HepG2 (cell line): Measurements from ENCODE around the gene PROX2. TPM values are rescaled to one million over a fixed set of nuclear protein-coding genes. Genes with fewer than 3 reads are reported as not detected.

Experiments used
- ARHGAP35 ChIP-seq: sonication (generic); formaldehyde crosslinking; IDR thresholded peaks from 2 replicates; pipeline ENCODE4 v1.9.0; 2022; ENCODE audit warnings: mild to moderate bottlenecking, inconsistent platforms, moderate library complexity, missing genetic modification reagents, borderline replicate concordance
- ARID3A ChIP-seq: IDR thresholded peaks from 2 replicates; pipeline ENCODE4 v1.6.1; 2012; ENCODE audit warnings: low read depth, low read length, improper control_type of control experiment
- ATRX ChIP-seq: sonication (generic); formaldehyde crosslinking; IDR thresholded peaks from 2 replicates; pipeline ENCODE4 v1.4.0; 2020; ENCODE audit warnings: missing genetic modification reagents, borderline replicate concordance
- ELK4 ChIP-seq: sonication (generic); formaldehyde crosslinking; IDR thresholded peaks from 2 replicates; pipeline ENCODE4 v1.9.0; 2021; ENCODE audit warnings: missing genetic modification reagents, borderline replicate concordance
- LRRFIP1 ChIP-seq: sonication (generic); formaldehyde crosslinking; conservative IDR thresholded peaks from 2 replicates; pipeline ENCODE4 v1.4.0; 2020; ENCODE audit warnings: missing genetic modification reagents
- SMARCC2 ChIP-seq: fragments of 450-650 bp; IDR thresholded peaks from 2 replicates; pipeline ENCODE4 v1.6.1; 2017; ENCODE audit warnings: antibody characterized with exemption, mild to moderate bottlenecking
- SMYD3 ChIP-seq: sonication (generic); formaldehyde crosslinking; IDR thresholded peaks from 2 replicates; pipeline ENCODE4 v1.8.1; 2023; ENCODE audit warnings: mild to moderate bottlenecking, missing genetic modification reagents
- ZBTB14 ChIP-seq: sonication (generic); formaldehyde crosslinking; IDR thresholded peaks from 2 replicates; pipeline ENCODE4 v1.4.0; 2020; ENCODE audit warnings: missing genetic modification reagents
- ZC3H4 ChIP-seq: sonication (generic); formaldehyde crosslinking; IDR thresholded peaks from 2 replicates; pipeline ENCODE4 v1.4.0; 2020; ENCODE audit warnings: missing genetic modification reagents, borderline replicate concordance
- ZFP91 ChIP-seq: sonication (generic); formaldehyde crosslinking; IDR thresholded peaks from 2 replicates; pipeline ENCODE4 v1.9.0; 2022; ENCODE audit warnings: missing genetic modification reagents, mild to moderate bottlenecking, borderline replicate concordance
- ZNF18 ChIP-seq: sonication (generic); formaldehyde crosslinking; IDR thresholded peaks from 2 replicates; pipeline ENCODE4 v1.8.0; 2022; ENCODE audit warnings: mild to moderate bottlenecking, missing genetic modification reagents; ENCODE audit not compliant: insufficient replicate concordance
- ZNF282 ChIP-seq: fragments of 450-650 bp; IDR thresholded peaks from 2 replicates; pipeline ENCODE4 v1.6.1; 2018; ENCODE audit not compliant: partially characterized antibody
- ZNF292 ChIP-seq: sonication (generic); formaldehyde crosslinking; IDR thresholded peaks from 2 replicates; pipeline ENCODE4 v1.8.1; 2022; ENCODE audit warnings: mild to moderate bottlenecking, low read depth, missing genetic modification reagents, borderline replicate concordance
- ZNF597 ChIP-seq: sonication (generic); formaldehyde crosslinking; IDR thresholded peaks from 2 replicates; pipeline ENCODE4 v1.5.0; 2020; ENCODE audit warnings: missing genetic modification reagents
- ZNF605 ChIP-seq: sonication (generic); formaldehyde crosslinking; IDR thresholded peaks from 2 replicates; pipeline ENCODE4 v1.8.0; 2022; ENCODE audit warnings: mild to moderate bottlenecking, missing genetic modification reagents
- ZNF660 ChIP-seq: sonication (generic); formaldehyde crosslinking; IDR thresholded peaks from 2 replicates; pipeline ENCODE4 v1.5.1; 2020; ENCODE audit warnings: mild to moderate bottlenecking, low read depth, missing genetic modification reagents, borderline replicate concordance
- polyA plus RNA-seq, 8 experiments: library from polyadenylated mRNA; depleted of rRNA in 3 of 8; stranded (reverse) in 7 of 8; unstranded in 1 of 8; fragments of >200 nt; fragmentation: Illumina TruSeq in 4 of 8; extraction: Trizol in 4 of 8; gene quantifications; 2 replicates each; pipeline versions ENCODE4 v1.2.1 to v1.2.3, GENCODE V29; 2011 to 2016; ENCODE audit warnings: low read depth in 4 of 8, missing spikeins in 1 of 8, mixed read lengths in 1 of 8; ENCODE audit not compliant: insufficient read depth in 1 of 8
- total RNA-seq, 5 experiments: library from RNA; depleted of rRNA; stranded (reverse); fragments of >200 nt; fragmentation: Illumina TruSeq; extraction: Trizol; gene quantifications; 2 replicates each; pipeline ENCODE4 v1.2.3, GENCODE V29; 2016; ENCODE audit warnings: low read depth in 1 of 5

The PROX2 gene
- total and polyA plus RNA-seq, 2 of the 13 experiments (the other 11 are each of a cell fraction or from before 2014, with no cell fraction given): not detected

GRCh38 chr14:74882103-74882920 is 6.4 kb upstream of the PROX2 start (continued):
- no peak for TF ChIP-seq ZC3H4 (CRISPR knock-in tag)
- no peak for TF ChIP-seq ZNF660 (CRISPR knock-in tag)
- TF ChIP-seq ZNF282: no peak
- no peak for TF ChIP-seq ELK4 (CRISPR knock-in tag)
- TF ChIP-seq SMARCC2: no peak
- TF ChIP-seq ZBTB14 (CRISPR knock-in tag): no peak
- no peak for TF ChIP-seq ZNF605 (CRISPR knock-in tag)
- no peak for TF ChIP-seq ZNF597 (CRISPR knock-in tag)
- no peak for TF ChIP-seq ZNF18 (CRISPR knock-in tag)
- TF ChIP-seq ARHGAP35: no peak
- TF ChIP-seq SMYD3: 0 out of 2 replicates have a peak, but pooled peaks have one; percentile 45
- TF ChIP-seq ATRX: no peak
- TF ChIP-seq ZNF292: no peak
- no peak for TF ChIP-seq ZFP91 (CRISPR knock-in tag)
- TF ChIP-seq LRRFIP1 (CRISPR knock-in tag): no peak
- no peak for TF ChIP-seq ARID3A
